NCI-H1694 (cell line): Measurements from ENCODE around the gene LOXL4.
A peak's percentile ranks its signal among the peaks of the same experiment; 100 is the strongest.

ENCODE experiments used
- DNase-seq: peaks from one replicate; lab custom pipeline; 2025; lab: John Stamatoyannopoulos, UW

The LOXL4 gene

DNA sequence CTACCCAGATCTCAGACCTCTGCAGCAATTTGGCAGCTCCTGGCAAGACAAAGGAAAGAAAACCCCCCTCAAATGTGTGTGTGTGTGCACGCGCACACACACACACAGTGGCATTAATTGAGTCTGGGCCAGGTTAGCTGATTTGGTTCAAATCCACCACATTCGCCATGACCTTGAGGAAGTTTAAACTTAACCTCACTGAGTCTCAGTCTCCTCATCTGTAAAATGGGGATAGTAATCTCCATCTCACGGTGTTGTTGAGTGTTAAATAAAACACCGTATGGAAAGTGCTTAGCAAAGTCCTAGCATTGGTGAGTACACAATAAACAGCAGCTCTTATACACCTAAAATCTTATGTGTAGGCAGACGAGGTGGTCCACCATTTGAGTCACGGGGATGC, 4.9 kb downstream of the LOXL4 start:
- no peak for DNase-seq

DNA sequence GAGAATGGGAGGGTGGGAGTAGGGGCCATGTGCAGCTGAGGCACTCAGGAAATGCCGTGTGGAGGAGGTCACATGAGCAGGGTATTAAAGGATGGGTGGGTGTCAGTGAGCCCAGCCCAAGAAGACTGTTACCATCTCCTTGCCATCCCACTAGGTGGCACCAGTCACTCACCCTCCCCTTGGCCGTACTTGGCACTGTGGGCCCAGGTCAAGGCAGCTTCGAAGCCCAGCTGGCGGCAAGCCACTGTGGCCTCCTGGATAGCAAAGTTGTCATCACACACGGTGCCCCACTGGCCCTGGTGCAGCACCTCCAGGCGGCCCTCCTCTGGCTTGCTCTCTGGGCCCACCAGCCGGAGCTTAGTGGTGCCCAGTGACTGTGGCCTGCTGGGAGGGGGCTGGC, 5.4 kb downstream of the LOXL4 start:
- no peak for DNase-seq

DNA sequence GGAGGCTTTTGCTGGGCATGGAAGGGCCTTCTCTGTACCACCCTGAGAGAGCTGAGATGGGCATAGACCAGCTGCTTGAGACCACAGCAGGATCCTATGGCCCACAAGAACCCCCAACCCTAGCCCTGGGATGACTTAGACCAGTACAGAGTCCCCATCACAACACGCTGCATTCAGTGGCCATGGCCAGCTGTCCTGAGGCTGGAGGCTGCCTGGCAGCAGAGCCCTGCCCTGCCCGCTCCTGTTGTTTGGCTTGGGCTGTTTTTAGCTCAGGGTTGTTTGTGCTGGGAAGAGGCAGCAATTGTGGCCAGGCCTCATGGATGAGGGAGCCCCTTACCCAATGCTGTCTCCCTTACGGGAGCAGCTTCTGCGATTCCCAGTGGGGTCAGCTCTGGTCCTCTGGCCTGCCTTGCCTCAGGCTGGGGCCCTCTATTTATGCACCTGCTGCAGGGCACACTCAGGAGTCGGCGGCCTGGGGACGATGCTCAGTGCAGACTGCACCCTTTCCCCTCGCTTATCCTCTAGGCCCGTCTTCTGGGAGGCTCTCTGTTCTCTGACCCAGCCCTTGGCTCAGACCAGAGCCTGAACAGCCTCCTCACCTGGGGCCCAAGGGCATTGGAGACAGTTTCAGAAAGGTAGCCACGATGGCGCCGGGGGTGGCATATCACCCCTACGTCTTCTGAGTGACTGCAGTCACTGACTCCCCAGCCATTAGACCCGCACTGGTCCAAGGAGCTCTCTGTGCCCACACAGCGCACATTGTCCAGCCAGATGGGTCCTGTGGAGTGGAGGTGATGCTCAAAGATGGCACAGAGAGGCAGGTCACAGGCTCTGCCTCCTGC, 6.3 kb downstream of the LOXL4 start:
- no peak for DNase-seq

- no peak for DNase-seq
Measured at GRCh38 chr10:98260752-98261151, 7.2 kb downstream of the LOXL4 start.

DNA sequence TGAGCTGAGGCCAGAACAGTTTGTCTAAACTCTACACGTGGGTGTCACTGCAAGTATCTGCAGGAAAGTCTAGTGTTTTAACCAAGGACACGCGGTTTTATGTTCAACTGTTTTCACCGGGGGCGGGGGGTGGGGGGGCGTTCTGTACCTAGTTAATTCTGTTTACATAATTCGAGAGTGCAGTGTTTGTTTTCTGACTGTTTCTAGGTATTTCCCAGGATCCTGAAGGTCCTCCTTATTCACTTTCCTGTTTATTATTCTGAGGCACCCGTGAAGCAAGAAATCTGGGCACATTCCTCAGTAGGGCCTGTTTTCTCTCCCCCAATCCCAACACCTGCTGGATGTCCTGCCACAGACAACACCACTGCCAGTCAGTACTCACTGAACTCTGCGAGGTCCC, 7.6 kb downstream of the LOXL4 start:
- DNase-seq, result no peak

- no peak for DNase-seq
Measured at GRCh38 chr10:98259606-98260315, 8.2 kb downstream of the LOXL4 start.

DNA sequence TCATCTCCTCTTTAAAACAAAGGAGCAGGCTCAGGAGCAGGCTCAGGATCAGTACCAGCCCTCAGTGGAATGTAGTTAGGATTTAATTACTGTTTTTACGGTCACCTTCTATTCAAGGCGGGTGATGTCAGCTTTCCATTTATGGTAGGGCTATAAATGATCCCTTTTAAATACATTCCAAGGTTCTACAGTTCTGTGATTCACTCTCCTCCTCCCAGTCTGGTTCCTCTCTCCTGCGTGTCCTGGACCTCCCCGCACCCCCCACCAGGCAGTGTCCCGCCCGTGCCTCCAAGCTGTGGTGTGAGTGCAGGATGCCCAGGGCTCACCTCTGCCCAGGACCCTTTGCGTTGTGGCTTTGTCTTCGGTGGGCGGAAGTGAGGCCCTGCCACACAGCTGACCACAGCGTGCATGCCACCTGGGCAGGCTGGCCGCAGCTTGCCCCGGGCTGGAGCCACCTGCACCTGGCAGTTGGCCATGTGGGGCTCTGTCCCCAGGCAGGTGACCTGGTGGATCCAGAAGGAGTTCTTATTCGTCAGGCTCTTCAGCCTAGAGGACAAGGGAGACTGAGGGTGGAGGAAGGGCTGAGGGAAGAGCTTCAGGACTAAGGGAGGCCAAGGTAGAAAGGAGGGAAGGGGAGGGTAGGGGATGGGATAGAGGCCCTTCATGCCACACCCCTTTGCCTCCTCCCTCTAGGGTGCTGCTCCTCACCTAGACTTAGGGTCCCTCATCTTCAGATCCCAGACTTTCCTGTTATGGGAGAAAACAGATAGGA, 9.1 kb downstream of the LOXL4 start:
- no peak for DNase-seq

DNA sequence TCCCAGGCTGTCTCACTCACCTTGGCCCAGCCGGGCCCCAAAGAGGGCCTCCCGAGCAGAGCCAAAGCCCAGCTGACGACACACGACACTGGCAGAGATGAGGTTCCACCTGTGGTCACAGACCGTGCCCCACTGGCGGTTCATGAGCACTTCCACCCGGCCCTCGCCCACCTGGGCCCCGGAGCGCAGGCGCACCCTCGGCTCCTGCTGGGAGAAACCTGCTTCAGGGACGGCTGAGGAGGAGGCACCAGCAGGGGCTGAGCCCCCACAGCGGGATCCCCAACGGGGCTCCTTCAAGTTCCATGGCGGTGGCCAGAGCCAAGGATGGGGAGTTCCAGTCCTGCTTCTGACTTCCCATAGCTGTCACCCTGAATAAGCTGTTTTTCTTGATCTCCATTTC, 10.0 kb downstream of the LOXL4 start:
- DNase-seq, result no peak

DNA sequence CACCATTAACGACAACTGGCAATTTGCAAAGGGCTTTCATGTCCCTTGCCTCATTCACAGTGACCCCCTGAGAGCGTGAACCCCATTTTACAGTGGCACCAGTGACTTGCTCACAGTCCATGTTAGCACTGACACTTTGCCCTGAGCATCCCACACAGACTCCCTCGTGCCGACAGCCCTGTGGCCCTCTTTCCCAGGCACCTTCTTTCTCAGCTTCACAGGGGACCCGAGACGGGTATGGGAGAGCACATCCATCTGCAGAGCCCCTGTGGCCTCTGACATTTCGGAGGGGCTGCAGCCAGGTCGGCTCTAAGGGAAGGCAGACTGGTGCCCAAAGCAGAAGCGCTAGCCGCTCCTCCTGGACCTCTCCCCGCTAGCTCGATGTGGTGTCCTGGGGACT, 10.8 kb downstream of the LOXL4 start:
- no peak for DNase-seq

DNA sequence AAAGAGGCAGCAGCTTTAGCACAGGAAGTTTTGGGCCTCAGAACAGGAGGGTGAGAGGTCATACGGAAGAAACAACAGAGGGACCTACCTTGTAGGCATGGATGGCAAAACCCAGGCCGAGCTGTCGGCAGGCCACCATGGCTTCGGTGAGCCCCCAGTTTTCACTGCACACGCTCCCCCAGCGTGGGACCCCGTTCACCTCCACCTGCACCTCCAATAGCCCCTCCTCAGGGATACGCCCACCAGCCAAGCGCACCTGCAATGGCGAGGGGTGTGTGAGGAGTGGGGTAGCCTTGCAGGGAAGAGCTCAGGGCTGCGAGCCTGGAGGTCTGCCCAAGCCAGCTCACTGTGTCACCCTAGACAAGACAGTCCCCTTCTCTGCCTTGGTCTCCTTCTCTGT, 11.3 kb downstream of the LOXL4 start:
- DNase-seq, result no peak

GRCh38 chr10:98255146-98255877, 12.7 kb downstream of the LOXL4 start:
- no peak for DNase-seq

DNA sequence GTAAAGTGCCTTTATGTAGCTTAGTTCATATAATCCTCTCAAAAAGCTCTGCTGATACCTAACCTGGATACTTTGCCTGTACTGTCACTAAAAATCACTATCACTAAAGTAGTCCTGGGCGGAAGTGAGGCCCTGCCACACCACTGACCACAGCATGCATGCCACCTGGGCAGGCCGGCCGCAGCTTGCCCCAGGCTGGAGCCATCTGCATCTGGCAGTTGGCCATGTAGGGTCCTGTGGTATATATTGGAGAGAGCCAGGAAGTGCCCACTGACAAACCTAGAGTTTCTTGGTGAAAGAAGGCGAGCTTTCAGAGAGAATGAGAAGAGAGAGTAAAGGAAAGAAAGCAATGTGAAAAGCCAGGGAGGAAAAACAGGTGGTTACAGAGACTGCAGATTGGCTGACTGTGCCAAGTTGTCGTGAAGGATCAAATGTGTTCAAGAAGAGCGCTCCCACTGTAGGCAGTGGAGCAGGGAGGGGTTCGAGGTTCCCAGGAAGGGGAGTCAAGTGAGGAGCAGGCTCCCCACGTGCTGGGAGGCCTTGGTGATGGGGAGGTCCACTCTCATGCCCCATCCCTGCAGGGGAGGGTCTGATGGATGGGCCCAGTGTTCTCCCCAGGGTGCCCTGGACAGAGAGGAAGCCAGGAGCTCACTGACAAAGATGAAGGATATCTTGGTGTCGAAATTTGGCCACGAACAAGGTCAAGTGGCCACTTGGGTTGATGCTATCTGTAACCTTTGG, 13.6 kb downstream of the LOXL4 start:
- DNase-seq, result no peak

DNA sequence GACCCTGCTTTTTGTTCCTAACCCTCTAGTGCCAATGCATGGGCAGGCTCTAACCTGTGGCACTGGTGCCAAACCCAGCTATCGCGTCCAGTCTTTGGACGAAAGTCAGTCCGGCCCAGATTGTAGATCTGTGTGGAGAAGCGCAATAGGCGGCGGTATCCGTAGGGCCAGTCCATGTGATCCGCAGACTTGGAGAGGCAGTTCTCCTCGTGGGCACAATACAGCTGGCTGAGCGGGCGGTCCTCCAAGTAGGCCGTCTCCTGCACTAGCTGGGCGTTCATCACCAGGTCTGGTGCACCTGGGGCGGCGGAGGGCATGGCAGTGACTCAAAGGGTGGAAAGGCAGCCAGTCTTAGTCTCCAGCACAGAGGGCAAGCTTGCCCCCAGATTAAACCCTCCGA, 14.5 kb downstream of the LOXL4 start:
- DNase-seq, result no peak

DNA sequence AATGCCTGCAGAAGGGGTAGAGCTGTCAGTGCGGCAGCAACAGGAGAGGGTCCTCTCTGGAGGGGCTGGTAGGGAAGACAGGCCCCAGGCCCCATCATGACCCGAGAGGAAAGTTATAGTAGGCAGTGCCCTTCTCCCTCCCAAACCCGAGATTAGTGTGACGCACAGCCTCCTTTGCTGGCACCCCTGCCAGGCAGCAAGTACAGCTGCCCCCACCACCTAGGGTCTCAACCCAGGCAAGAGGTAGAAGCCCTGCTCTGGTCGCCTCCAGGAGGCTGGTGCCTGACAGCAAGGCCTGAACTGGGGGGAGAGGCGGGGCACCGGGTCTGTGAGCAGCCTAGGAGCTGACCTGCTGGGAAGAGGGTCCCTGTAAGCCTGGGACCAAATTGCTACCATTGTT, 15.5 kb downstream of the LOXL4 start:
- no peak for DNase-seq

DNA sequence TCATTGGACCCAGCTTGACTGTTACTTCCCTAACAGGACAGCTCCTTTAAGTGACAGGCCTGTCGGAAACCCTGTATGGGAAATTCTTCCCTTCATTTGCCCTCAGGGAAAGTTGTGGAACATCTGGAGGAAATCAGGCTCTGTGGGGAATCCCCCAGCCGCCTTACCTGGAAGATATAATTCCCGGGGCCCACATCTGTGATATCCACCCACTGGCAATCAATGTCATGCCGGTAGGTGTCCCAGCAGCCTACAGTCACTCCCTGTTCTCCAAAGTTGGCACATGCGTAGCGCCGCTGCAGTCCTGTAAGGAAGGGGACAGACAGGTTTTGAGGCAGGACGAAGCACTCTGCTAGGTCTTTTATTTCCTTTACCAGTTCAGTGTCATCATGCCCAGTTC, 16.6 kb downstream of the LOXL4 start:
- no peak for DNase-seq

GRCh38 chr10:98249134-98249533, 18.9 kb downstream of the LOXL4 start:
- no peak for DNase-seq

DNA sequence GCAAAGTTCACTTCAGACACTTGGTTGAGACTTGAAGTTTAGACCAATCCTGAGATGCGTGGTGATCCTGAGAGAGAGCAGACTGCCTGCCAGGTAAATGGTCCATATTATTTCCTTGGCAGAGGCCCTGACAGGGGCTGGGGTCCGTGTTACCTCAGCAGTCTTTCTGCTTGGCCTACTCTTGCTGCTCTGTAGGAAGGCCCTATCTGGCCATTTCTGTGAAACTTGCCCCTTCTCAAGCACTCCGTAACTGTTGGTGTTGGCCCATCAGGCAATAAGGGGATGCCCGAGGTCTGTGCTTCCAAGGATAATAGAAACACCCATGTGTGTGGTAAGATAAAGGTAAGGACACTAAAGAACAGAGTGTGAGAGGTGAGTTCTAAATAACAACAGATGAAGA, 20.0 kb downstream of the LOXL4 start:
- no peak for DNase-seq

DNA sequence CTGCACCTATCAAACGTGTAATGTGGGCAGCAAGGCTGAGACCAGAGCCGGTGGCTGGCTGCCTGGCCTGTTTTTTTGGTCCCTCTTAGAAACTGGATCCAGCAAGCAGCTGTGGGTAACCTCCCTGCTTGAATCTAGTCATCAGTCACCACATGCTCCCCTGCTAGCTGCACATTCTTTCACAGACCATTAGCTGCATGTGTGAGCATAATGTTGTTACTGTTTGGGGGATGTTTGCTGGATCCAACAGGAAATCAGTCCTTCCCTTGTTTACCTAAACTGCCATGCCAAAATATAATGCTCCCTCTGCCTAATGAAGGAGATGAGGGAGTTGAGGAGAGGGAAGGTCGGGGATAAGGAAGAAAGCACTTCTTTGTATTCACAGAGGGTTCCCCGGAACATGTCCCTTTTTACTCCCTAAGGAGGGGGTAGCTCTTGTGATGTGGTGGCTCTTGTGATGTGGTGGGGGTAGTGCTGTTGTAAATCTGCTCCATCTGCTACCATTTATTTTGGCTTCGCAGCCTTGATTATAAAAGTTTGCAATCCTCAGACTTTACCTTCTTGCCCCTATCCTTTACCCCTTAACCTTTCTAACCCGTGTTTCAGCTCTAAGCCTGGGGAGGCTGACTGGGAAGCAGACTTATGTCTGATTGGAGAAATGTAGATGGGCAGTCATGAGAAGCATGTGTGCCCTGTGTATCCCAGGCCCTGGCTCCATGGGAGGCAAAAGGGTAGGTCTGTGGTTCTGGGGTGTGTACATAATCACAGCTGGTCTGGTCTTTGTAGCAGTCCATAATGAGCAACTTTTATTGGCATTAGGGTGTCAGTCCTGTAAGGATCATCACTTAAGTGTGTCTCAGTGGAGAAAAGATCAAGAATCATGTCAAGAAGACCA, 20.8 kb downstream of the LOXL4 start:
- DNase-seq, result peak; percentile 71

- DNase-seq, result no peak
Measured at GRCh38 chr10:98244586-98244985, 23.4 kb downstream of the LOXL4 start.

DNA sequence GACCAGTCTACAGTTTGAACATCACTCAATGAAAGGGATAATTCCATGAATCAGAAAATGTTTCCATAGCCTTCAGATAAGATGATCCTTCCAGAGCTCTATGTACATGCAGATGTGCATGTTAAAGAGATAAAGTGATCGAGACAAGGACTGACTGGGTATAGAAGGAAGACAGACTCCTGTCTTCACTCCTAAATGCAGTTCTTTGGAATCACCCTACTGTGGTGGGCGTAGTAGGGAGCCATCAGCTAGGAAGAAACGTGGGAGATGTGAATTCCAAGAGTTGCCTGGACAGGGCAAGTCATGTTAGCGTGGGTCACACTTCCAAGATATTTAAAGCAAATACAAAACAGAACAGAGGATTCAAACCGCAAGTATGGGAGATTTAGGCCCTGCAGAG, 23.9 kb downstream of the LOXL4 start:
- DNase-seq, result no peak
